GM19452 (cell line): ENCODE measurements around the gene CTF1.
"Not testable (repeated sequence)": the region's sequence is repeated elsewhere in the genome, so short reads cannot be mapped to it uniquely, and the experiment has no call there.

Experiments
- ATAC-seq: cut with Tn5 transposase; IDR thresholded peaks from one replicate; pipeline ENCODE4 v1.9.1; 2021; ENCODE audit not compliant: unreplicated experiment

CTF1 gene

DNA sequence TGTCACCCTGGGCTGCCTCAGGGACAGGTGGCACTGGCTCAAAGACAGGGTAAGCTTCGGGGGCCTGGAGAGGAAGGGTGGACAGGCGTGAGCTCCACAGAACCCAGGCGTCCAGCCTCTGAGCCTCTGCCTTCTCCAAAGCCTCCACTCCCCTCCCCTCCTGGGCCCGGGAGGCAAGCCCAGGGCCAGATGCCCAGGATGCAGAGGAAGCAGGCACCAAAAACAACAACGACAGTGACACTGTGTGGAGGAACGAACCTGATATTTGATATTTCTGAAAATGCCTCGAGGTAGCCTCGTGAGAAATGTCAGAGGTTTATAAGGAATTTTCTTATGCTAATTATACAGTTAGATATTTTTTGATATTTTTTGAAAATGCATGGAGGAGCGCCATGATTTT lies 8.5 kb upstream of the CTF1 start:
- ATAC-seq: no peak

GRCh38 chr16:30888856-30889499 lies 7.4 kb upstream of the CTF1 start:
- no peak for ATAC-seq

- no peak for ATAC-seq
Measured at GRCh38 chr16:30889721-30890120, 6.7 kb upstream of the CTF1 start.

- ATAC-seq: not testable (repeated sequence)
Measured at GRCh38 chr16:30891043-30891823, 5.2 kb upstream of the CTF1 start.

GRCh38 chr16:30892670-30893416 lies 3.6 kb upstream of the CTF1 start:
- ATAC-seq: no peak

- ATAC-seq: peak; percentile 11
Measured at GRCh38 chr16:30893417-30893743, 3.0 kb upstream of the CTF1 start.

GRCh38 chr16:30893744-30894539 lies 2.5 kb upstream of the CTF1 start, which contains the start of gene BCL7C:
Gene BCL7C (minus strand): TSS chr16:30894077. CDS start chr16:30893944, 133 bp downstream.
- peak; percentile 63 for ATAC-seq

DNA sequence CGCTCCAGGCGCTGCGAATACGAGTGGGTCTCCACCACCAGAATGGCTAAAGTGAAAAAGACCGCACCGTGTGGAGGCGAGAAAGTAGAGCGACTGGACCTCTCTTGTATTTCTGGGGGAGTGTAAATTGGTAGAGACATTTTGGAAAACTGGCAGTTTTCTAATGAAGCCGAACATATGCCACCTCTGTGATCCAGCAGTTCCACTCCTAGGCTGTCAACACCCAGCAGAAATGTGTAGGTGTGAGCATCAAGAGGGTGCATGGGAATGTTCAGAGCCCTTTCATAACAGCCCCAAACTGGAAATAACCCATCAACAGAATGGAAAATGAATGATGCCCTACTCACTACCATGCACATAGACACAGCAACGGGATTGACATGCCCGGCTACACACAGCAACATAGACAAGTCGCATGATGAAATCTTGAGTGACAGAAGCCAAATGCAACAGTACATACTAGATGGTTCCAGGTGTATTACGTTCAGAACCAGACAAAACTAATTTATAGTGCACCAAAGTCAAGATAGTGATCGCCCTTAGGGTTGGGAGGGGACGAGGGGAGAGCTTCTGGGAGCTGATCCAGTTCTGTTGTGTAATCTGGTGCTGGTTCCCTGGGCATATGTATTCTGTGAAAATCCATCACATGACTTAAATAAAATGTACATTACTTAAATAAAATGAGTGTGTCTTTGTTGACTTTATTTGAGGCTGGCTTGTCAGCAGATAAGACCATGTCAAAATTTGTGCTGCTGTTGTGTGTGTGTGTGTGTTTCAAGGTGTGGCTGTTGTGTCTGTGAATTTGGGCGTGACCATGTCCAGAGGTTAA lies 1.7 kb upstream of the CTF1 start:
- ATAC-seq: no peak

DNA sequence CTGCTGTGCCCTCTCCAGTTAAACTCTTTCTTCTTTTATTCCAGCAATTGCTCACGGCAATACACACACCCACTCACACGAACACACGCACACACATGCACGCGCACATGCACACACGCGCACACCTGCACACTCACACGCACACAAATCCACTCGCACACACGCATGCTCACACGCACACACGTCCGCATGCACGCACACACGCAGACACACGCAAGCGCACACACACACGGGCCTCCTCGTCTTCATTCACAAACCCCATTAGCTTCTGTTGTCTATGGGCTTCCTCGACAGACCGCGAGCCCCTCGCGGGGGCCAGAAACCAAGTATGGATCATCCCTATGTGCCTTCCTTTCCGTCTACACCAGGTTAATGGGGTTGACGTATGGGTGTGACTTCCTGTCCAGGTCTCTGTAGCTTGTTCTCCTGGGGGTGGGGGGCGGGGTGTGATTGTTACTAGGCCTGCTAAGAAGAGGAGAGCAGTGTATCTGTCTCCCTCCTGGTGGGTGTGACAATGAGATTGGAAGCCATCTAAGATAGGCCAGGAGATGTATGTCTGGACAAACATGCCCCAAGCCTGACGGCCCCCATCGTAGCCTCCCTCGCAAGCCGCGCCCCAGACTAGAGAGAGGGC lies 670 bp upstream of the CTF1 start:
- no peak for ATAC-seq

DNA sequence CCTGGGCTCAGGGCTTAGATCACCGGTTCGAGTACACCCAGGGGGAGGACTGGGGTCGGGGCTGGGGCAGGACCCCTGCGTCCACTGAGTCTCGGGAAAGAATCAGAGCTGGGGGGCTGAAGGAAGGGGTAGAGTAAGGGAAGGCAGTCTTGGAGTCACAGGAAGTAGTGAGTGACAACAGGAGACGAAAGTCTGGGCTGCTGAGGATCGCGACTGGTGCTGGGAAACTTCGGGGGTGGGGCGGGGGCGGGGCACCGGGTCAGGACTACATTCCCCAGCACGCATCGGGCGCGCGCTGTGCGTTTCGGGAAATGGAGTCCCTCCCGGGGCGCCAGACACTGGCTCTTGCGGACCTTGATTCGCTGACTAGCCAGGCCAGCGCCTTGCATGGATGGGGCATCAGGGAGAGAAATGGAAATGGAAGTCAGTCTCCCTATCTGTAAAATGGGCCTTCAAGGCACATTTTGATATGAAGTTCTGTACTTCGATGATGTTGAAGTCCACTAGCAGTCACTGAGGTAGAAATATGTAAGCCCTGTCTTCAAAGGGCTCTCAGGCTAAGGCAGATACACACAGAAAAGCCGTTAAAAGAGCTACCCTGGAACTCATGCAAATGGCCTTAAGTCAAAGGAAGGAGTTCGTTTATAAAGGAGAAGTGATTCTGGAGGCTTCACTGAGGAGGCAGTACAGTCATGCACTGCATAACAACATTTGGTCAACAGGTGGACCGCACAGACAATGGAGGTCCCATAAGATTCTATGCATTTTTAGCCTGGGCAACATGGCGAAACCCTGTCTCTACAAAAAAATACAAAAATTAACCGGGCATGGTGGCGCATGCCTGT lies 697 bp downstream of the CTF1 start:
- ATAC-seq: peak; percentile 38

GRCh38 chr16:30899794-30900193 lies 3.4 kb downstream of the CTF1 start:
- ATAC-seq: no peak

- no peak for ATAC-seq
Measured at GRCh38 chr16:30900588-30900987, 4.2 kb downstream of the CTF1 start.

- ATAC-seq: no peak
Measured at GRCh38 chr16:30901201-30902028, 5.0 kb downstream of the CTF1 start.

DNA sequence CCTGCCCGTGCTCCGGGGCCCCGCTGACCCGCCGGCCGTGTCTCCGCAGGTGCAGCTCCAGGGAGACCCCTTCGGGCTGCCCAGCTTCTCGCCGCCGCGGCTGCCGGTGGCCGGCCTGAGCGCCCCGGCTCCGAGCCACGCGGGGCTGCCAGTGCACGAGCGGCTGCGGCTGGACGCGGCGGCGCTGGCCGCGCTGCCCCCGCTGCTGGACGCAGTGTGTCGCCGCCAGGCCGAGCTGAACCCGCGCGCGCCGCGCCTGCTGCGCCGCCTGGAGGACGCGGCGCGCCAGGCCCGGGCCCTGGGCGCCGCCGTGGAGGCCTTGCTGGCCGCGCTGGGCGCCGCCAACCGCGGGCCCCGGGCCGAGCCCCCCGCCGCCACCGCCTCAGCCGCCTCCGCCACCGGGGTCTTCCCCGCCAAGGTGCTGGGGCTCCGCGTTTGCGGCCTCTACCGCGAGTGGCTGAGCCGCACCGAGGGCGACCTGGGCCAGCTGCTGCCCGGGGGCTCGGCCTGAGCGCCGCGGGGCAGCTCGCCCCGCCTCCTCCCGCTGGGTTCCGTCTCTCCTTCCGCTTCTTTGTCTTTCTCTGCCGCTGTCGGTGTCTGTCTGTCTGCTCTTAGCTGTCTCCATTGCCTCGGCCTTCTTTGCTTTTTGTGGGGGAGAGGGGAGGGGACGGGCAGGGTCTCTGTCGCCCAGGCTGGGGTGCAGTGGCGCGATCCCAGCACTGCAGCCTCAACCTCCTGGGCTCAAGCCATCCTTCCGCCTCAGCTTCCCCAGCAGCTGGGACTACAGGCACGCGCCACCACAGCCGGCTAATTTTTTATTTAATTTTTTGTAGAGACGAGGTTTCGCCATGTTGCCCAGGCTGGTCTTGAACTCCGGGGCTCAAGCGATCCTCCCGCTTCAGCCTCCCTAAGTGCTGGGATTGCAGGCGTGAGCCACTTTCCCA lies 5.9 kb downstream of the CTF1 start:
- peak; percentile 62 for ATAC-seq

DNA sequence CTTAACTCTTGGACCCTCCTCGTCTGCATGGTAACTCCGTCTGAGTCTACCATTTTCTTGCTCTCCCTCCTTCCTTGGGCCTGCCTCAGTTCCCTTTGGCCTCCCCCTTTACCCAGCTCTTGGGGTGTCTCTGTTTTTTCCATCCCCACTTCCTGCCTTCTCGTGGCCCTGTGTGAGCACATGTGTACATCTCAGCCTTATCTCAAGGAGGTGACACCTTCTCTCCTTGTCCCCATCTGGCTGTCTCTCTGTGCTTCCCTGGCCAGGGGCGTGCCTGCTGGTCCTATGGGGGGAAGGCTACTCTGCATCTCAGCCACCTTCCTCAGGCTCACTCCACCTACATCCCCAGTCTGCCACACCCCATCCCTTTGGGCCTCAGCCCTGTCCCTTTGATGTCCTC lies 6.6 kb downstream of the CTF1 start:
- no peak for ATAC-seq

DNA sequence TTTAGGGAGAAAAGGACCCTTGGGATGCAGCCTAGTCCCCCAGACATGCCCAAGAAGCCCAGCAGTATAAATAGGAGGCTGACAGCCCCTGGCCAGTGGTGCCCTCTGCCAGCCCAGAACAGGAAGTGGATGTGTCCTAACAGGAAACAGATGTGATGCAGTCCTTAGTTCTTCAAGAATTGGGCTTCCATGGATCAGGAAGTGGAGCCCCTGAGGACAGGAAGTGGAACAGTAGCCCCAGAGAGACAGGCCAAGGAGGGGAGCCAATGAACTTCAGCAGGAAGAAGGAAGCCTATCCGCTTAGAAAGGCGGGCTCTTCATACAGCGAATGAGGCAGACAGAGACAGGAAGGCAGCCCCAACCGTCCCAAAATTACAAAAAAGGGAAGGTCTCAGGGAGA lies 7.2 kb downstream of the CTF1 start:
- ATAC-seq: no peak
